HK-2 (cell line): ENCODE results near the gene TGFBR2.

Experiments
- DNase-seq: peaks from one replicate; pipeline ENCODE4 v3.0.0-alpha.2; 2018; ENCODE audit not compliant: unreplicated experiment

Gene TGFBR2

GRCh38 chr3:30637310-30638219 lies 31.2 kb downstream of the TGFBR2 start:
- no peak for DNase-seq

GRCh38 chr3:30638685-30639412 lies 32.4 kb downstream of the TGFBR2 start:
- DNase-seq: no peak

GRCh38 chr3:30639937-30640336 lies 33.5 kb downstream of the TGFBR2 start:
- DNase-seq: no peak

- no peak for DNase-seq
Observed at GRCh38 chr3:30640851-30641250, 34.5 kb downstream of the TGFBR2 start.

GRCh38 chr3:30641416-30642251 lies 35.2 kb downstream of the TGFBR2 start:
- DNase-seq: no peak

GRCh38 chr3:30642849-30643361 lies 36.5 kb downstream of the TGFBR2 start:
- no peak for DNase-seq

- no peak for DNase-seq
Observed at GRCh38 chr3:30643763-30644462, 37.5 kb downstream of the TGFBR2 start.

- no peak for DNase-seq
Observed at GRCh38 chr3:30644615-30645014, 38.2 kb downstream of the TGFBR2 start.

- DNase-seq: no peak
Observed at GRCh38 chr3:30645077-30645476, 38.7 kb downstream of the TGFBR2 start.

- no peak for DNase-seq
Observed at GRCh38 chr3:30646181-30646876, 39.9 kb downstream of the TGFBR2 start.

GRCh38 chr3:30646961-30647752 lies 40.8 kb downstream of the TGFBR2 start:
- DNase-seq: no peak

- DNase-seq: no peak
Observed at GRCh38 chr3:30648670-30649357, 42.4 kb downstream of the TGFBR2 start.

- DNase-seq: no peak
Observed at GRCh38 chr3:30649572-30650318, 43.3 kb downstream of the TGFBR2 start.

- DNase-seq: no peak
Observed at GRCh38 chr3:30650348-30650995, 44.1 kb downstream of the TGFBR2 start.

GRCh38 chr3:30654269-30654668 lies 47.9 kb downstream of the TGFBR2 start:
- no peak for DNase-seq

- no peak for DNase-seq
Observed at GRCh38 chr3:30655187-30655812, 48.9 kb downstream of the TGFBR2 start.

- no peak for DNase-seq
Observed at GRCh38 chr3:30656624-30657141, 50.3 kb downstream of the TGFBR2 start.
